ENCODE results near the gene TNNI3K.

TNNI3K gene

DNA sequence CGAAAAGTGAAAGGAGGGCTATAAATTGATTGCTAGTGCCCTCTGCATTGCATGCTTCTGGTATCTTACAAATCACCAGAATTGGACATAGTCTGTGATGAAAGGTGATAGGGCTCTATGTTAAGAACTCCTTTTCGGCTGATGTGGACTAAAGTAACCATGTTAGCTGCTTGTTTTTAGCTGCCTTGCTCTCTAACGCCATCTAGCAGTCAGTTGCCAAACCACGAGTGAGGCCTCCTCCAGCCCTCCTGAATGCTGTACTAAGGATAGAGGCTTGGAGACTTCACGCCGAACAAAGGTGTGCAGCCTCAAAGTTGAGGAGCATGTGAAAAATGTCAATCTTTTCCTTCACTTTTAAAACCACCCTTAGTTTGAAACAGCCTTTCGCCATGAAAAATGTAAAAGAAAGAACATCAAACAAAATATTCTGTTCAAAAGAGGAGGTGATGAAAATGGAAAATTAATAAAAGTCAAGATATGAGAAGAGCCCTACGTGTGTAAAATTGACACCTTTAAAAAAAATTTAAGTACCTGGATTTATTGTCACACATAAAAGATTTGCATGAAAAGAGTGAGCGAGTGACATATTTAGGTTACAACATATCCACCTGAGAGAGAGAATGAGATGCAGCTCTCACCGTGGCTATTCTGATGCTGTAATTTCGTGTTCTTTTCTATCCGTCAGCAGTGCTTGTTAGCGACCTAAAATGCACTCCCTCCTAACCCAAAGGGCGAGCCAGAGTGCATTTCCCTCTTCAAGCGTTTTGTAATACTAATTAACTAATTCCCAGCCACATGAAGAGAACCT, 269.1 kb downstream of the TNNI3K start:
- peak; percentile 28 for DNase-seq (ENCODE audit: low read depth)

DNA sequence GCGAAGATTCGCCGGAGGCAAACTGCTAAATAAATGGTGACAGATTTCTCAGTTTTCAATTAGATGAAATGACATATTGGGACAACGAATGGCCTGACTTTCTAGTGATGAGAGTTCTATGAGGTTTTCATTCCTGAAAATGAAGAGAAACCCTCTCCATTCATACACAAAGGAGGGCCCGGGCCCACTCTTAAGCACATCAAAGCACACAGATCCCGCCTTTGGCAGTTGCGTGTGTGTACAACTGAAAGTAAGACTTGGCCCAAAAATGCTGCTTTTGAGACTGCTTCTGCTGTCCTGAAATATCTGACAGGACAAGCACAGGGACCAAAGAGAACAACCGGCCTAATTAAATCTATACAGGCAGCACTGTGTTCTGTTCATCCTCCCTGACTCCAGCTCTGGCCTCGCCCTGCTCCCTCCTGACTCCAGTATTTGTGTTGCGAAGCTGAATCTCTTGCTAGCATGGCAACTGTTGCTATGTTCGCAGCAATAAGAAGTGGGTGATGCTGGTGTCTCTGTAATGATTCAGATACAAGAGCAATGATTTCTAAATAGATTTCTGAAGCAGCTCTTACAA, 269.8 kb downstream of the TNNI3K start:
- no peak for DNase-seq (ENCODE audit: low read depth)

DNA sequence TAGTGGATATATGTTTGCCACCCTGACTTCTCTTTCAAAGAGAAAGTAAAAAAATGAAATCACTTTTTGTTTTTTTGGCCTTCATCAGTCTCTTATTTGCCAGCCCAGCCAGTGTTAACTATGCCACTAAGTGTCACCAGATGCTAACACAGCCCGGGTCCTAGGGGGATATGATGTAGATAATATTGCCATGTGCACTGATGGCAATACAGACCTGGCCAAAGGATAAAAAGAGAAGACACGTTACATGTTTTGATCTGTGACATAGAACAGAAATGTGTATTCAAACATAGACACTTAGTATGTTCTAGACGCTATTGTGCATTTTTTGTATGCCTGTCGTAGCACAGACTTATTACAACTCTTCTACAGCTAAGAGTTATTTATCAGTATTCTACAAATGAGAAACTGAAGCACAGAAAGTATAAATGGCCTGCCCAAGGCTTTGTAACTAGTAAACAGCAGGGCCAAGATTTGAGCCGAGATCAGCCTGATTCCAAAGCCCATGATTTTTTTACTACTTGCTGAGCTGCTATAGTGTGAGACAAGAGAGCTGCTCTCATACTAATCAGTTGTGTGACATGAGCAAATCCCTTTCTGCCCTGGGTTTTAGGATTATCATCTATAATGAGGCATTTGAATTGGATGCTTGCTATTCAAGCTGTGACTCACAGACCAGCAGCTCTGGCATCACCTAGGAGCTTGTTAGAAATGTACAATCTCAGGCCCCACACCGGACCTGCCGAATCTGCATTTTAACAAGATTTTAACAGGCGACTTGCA, 270.9 kb downstream of the TNNI3K start:
- no peak for DNase-seq (ENCODE audit: low read depth)

DNA sequence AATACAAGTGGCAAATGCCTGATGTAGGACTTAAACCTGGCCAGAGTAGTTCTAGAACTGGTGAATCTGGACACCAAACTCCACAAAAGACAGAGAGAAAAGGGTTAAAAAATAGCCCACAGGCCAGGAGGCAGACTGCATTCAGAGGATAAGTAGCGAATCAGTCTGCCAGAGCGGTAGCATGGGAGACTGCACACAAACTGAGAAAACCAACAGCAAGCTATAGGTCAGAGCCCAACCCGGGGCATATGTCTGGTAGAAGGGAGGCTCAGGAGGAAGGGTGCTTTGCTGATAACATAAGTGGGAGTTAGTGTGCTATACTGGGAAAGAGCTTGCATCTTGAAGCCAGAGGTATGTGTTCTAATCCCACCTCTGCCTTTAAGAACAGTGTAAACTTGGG, 273.3 kb downstream of the TNNI3K start:
- DNase-seq (ENCODE audit: low read depth) = no peak

DNA sequence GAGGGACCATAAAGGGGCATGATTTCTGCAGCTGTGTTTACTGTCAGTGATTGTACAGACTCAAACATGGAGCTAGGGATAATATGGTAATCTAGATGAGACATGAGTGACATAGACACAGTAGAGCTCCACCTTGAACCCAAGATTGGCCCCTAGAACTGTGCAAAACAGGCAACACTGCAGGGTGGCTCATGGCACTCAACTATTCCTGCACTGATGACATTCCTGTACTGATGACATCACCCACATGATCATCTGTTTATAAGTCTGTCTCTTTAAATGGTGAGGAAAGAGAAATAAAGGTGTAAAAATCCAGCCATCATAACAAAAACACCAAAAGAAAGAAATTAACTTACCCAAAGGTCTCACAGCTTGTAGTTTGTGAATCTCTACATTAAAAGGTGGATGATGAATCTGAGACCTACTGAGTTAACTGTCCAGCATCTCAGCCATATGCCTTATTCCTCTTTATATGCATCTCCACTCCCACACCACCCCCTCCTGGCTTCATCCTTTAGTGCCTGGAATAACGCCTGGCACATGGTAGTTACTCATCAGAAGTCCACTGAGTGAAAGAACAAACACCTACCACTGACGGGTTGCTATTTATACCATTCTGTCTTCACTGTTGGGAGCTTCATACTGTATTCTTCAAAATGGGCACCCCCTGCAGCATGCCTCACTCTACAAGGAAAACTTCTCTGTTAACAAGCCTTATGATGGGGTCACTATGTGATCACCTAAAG, 277.2 kb downstream of the TNNI3K start, which contains the start of gene LRRC53:
TSS of gene LRRC53 (minus strand) at position 442 of the 746 bp plus-strand sequence. CDS start 29,262 bp downstream, outside the sequence.
- DNase-seq (ENCODE audit: low read depth) = no peak

DNA sequence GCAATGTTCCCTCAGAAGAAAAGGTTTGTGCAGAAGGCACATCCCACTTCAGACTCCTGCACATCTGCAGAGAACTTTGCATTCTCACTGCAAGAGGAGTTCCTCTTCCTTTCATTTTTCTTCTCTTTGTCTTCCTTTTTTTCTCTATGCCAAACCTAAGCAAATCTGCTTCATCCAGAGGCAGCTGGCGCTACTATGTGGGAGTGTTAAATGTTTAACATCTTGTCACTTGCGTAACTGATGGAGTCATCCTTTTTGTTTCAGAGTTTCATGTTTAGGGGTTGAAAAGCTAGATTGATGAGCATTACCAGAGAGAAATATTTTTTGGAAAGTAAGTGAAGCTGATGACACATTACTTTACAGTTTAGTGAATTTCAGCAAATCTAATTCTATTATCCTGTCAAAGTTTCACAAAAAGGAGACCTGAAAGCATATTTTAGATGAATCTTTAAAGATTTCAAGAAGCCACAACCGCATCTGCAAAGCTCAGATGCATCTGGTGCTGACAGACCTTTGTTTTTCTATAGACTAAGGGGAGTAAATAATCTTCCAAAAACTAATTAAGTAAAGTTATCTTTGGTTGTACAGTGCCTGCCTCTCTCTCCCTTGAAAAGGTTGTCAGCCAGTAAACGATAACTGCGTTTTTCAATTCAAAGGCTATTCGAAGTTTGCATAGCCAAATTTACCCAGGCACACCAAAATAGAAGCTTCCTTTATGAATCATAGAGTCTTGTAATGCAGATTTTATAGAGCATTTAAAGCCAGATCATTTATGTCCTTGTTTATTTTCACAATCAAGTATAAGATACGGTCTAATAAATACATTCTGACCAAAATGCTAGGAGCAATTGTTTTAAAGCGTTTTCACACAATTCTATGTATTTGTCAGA, 278.5 kb downstream of the TNNI3K start:
- peak; percentile 31 for DNase-seq (ENCODE audit: low read depth)

DNA sequence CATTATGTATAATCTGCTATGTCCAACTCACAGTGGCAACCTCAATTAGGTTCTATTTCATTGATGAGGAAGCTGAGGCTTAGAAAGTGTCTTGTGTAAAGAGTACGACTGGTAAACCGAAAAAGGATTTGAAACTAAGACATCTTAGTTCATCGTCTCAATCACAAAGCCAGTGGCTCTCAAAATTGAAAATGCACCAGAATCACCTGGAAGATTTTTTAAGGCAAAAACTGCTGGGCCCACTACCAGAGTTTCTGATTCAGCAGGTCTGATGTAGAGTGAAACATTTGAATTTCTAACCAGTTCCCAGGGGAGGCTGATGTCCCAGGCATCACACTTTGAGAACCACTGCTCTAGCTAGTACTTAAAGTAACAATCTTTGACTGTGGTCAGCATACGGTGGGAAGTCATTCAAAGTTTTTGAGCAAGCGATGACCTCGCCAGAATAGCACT, 282.4 kb downstream of the TNNI3K start:
- DNase-seq (ENCODE audit: low read depth) = no peak

DNA sequence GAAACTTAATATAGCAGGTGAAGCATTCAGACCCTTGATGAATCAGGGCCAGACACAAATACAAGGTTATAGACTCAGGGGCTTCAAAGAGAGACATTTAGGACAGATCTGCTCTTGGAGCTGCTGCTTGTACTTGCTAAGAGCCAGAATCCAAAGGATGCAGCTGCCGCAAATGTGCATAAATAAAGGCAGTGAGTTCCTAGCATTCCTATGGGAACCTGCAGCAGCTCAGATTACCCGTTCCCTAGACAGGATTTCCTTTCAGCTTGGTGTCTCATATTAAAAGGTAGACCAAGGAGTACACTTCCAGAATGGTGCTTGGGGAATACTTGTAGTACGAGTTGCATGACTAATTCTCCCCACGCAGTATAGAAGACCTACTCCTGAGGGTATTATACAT, 287.0 kb downstream of the TNNI3K start:
- DNase-seq (ENCODE audit: low read depth) = no peak

DNA sequence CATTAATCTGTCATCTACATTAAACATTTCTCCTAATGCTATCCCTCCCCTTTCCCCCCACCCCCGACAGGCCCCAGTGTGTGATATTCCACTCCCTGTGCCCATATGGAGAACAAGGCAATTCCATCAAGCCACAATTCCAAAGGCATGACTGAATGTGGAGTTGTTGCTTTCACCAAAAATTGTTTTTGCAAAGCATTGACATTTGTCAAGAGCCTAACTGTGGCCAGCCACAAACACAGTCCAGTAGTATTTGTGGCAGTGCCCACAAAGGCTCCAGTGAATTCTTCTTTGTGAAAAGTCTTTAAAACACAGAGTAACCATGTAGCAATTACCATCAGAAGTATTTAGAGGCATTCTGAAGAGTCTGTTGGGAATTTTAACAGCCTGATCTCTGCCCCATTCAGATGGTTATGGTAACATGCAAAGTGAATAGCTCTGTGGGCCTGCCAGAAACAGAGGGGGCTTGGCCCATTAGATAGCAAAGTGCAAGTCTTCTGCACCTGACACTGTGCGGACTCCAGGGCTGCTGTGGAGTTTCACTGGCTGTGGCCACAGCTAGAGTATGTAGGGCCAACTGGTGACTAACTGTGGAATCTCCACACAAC, 288.8 kb downstream of the TNNI3K start:
- no peak for DNase-seq (ENCODE audit: low read depth)

DNA sequence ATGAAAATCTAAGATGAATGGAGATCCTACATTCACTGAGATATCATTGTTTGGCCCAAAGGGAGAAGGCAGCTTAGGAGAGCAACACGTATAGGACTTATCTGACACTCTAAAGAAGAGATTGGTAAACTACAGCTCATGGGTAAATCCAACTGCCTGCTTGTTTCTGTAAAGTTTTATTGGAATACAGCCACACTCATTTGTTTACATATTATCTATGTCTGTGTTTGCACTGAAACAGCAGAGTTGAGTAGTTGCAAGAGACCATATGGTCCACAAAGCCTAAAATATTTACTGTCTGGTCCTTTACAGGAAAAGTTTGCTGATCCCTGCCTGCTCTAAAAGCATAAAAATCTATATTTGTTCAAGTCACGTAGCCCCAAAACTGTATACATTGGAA, 291.5 kb downstream of the TNNI3K start:
- DNase-seq (ENCODE audit: low read depth) = no peak

DNA sequence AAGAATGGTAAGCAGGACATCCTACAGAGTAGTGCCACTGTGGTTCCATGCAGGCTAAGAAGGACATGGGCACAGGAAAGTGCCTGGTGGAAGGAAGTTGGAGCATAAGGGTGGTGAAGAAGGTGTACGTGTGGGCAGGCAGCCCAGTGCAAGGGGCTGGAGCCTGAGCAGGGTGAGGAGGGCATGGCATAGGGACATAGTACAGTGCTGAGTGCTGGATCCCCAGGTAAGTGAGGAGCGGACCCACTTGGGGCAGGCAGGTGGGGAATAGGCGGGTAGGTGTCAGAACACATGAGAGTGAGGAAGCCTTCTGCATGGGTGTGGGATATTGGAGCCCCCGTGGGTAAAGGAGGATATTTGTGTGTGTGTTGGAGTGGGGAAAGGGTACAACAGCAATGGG, 292.9 kb downstream of the TNNI3K start:
- no peak for DNase-seq (ENCODE audit: low read depth)

DNA sequence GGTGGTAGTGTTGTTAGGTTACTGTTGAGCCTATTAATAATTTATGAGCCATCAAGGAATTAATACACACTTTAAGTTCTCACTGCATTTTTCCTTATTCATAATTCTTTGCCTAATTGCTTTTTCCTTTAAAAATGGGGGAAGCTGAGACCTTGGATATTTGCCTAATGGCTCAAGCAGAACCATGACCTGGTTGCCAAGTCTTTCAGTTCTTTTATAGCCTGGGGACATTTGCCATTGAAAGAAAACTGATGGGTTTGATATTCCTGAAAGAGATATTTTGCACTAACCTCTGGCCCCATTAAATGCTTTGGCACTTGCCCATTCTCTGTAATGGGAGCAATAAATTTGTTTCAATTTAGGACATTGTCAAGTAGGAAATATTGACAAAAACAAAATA, 295.7 kb downstream of the TNNI3K start:
- DNase-seq (ENCODE audit: low read depth) = no peak

DNA sequence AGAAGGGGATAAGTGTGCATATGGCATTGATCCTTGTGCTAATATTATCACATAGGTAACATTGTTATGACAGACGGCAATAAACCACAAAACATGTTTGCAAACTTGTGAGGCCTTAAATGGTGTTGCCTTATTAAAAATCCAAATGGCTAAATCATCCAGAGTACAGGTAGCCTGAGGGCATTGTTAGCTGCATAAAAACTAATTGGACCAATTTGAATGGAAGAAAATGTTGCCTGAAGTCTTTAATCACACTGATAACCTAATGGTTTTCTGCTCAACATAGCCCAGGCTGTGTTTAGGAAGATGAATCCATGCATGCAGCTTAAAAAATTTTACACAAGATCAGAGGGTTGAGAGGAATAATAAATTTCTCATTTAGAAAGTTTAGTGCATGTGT, 296.6 kb downstream of the TNNI3K start:
- DNase-seq (ENCODE audit: low read depth) = no peak

DNA sequence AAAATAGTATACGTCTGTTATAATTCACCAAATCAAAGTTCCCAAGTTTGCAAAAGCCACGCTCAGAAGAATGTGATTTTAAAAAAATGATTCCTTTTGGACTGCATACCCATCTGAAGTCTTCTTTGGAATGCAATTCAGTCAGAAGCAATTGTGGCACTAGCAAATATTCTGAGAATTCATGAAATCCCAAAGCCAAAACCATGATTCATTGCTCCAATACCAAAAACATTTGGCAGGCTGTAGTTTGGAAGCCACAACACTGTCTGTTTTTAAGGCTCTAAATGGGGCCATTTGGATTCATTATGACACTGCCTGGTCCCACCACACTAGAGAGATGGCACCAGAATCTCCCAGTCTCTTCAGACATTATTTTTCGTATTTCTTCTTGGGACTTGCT, 299.1 kb downstream of the TNNI3K start:
- DNase-seq (ENCODE audit: low read depth) = peak; percentile 73

DNA sequence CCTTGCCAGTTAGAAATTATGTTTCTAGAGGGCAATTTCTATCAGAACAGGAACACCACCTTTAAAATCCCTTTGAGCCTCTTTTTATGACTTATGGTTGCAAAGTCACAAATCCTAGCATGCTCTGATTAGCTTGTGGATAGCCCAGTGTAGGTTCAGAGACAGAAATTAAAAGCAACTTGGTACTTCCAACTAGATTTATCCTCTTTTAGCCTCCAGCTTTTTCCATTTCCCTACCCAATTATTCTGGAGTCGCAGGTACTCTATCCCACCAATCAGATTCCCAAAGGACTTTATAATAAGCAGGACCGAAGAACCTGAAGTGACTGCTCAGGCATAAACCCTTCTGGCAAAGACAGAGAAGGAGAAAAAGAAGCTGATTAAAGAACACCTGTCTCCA, 310.6 kb downstream of the TNNI3K start:
- DNase-seq (ENCODE audit: low read depth) = no peak

DNA sequence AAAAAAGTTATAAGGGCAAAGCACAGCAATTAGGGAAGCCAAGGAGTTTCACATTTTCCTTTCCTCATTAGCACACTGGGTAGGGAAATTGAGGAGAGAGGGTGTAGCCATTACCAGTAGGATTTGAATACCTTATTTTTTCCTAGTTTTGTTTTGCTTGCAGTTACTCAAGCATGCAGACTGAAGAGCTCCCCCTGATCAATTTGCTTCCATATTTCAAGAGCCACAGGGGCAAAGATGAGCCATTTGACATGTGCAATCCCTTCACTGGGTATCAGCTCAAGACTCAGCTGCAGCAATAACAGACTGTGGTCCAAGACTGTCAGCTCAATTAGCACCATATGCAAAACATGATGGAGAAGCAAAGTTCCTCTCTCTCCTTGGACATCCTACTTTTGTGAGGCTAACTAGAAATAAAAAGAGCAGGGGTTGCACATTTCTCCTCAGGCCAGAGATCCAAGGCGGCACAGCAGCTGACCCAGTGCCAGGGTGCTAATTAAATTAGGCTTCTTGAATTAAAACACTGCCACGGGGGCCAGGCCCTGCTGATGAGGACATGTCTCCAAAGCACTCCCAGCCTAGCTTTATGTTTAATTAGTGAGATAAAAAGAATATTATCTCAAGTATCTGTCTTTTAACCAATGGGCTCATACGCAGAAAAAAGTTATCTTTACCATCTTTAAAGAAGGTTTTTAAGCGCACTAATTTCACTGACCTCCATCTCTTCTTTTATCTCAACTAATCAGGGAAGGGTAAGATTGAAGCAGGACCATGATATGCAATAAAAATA, 314.0 kb downstream of the TNNI3K start:
- DNase-seq (ENCODE audit: low read depth) = no peak

DNA sequence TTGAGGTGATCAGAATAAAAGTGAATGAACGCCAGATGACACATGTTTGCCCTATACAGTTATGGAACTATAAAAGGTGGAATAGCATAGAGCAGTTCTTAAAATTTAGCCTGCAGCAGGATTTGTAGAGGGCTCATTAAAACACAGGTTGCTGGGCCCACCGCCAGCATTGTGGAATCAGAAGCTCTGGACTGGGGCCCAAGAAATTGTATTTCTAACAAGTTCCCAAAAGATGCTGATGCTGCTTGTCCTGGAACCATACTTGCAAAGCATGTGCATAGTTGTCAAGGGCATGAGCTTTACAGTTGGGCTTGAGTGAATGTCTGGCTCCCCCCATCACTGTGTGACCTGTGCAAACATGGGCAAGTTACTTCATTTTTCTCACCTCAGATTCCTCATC, 314.7 kb downstream of the TNNI3K start:
- no peak for DNase-seq (ENCODE audit: low read depth)

DNA sequence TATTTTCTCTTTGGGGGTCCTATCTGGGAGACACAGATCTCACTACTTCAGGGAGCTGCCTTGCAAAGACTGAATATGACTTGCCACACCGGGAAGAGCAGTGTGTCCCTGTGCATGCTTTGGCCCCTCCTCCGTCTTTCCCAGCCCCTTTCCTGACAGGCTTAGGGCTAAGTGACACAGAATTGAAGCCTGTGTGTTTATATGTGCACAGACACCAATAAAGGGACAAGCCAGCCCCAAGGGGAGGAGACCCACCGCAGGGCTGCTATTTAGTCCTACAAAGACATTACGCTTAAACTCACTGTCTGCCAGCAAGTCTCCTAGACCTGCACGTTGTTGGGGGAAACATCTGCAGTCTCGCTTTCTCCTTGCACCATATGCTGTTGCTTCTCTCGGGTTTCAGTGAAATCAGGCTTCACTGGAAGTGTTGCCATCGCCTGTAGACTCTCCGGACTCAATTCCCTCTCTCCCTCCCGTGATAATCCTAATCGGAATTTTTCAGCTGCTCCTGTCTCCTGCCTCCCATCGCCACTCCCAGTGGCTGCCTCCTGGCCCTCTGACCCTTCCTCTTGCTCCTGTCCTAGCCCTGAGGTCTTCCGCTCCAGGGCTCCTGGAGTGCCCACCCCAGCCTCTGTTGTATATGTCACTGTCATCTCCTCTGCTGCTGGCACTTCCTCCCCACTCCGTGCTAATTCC, 335.8 kb downstream of the TNNI3K start:
- DNase-seq (ENCODE audit: low read depth) = no peak

DNA sequence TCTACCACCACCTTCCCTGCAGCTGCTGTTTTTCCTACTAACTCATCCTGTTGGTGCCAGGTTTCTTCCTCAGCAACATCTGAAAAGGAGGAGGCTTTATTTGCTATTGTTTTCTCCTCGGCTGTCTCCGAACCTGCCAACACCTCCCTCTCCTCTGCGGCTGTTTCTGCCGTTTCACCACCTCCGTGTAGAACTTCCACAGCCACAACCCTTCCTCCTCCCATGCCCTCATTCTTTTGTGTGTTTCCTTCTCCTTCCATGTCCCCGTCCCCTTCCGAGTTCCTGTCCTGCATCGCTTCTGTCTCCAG, 336.3 kb downstream of the TNNI3K start:
- DNase-seq (ENCODE audit: low read depth) = no peak

Data from HS-5 (cell line).